K562 (cell line): ENCODE measurements around the gene ITGA3. TPM values are rescaled to one million over a fixed set of nuclear protein-coding genes. Genes with fewer than 3 reads are reported as not detected.

Experiments
- ATAC-seq: fragments of 200-7000 bp; cut with Tn5 transposase; 3 replicates; pipeline ENCODE4 v1.9.1; 2020; ENCODE audit warnings: moderate library complexity
- BruUV-seq: library from RNA; stranded (reverse); fragments of 400-500 nt; replicated peaks from 2 replicates; lab custom pipeline; 2021; lab: Mats Ljungman, UMichigan
- CTCF ChIA-PET: fragments of 300-600 bp; formaldehyde crosslinking; extraction: SDS; loops from one replicate; lab custom pipeline; 2021; ENCODE audit warnings: low intra/inter-chr PET ratio; lab: Yijun Ruan, JAX
- POLR2A ChIA-PET: fragments of 300-600, 350-650 bp; sonication (Branson Sonifier 250); formaldehyde crosslinking; extraction: SDS; loops from one replicate; lab custom pipeline; 2021; ENCODE audit warnings: antibody characterized with exemption, inconsistent platforms; lab: Yijun Ruan, JAX
- DNase-seq, 4 experiments: peaks; one replicate each; pipeline versions ENCODE4 v3.0.0 to v3.0.0-alpha.2; 2011 to 2018; ENCODE audit warnings: low spot score in 3 of 4, mixed read lengths in 3 of 4; ENCODE audit errors: extremely low read depth in 1 of 4
- FAIRE-seq: peaks from 2 replicates; lab custom pipeline; 2011; peaks lifted over from hg19 to GRCh38; lab: Jason Lieb, UNC
- H2AFZ ChIP-seq: 2 replicates; pipeline ENCODE4 v1.6.0; 2011; ENCODE audit warnings: low read depth, low read length, control low read depth, inconsistent platforms
- H3K27ac ChIP-seq: fragments of 200-600 bp; 3 replicates; pipeline ENCODE4 v1.8.0; 2011; ENCODE audit warnings: low read depth, mild to moderate bottlenecking, control low read depth, inconsistent platforms, low read length, moderate library complexity, mixed read lengths; ENCODE audit errors: extremely low read depth
- H3K27me3 ChIP-seq, 2 experiments: fragments of 300-600 bp in 1 of 2; 2 replicates in 1 of 2; 3 replicates in 1 of 2; pipeline versions ENCODE4 v1.6.0 to v1.8.0; 2011; ENCODE audit warnings: inconsistent platforms in 2 of 2, low read length in 2 of 2, mild to moderate bottlenecking in 1 of 2, mixed read lengths in 1 of 2, moderate library complexity in 1 of 2; ENCODE audit not compliant: control insufficient read depth in 2 of 2, insufficient read depth in 2 of 2
- H3K36me3 ChIP-seq: fragments of 300-600 bp; 3 replicates; pipeline ENCODE4 v1.8.0; 2011; ENCODE audit warnings: mild to moderate bottlenecking, low read length, inconsistent platforms; ENCODE audit not compliant: control insufficient read depth, insufficient read depth
- H3K4me1 ChIP-seq, 2 experiments: fragments of 200-600 bp in 1 of 2; replicated peaks in 1 of 2; 2 replicates in 1 of 2; 3 replicates in 1 of 2; pipeline versions ENCODE4 v1.5.1 to v1.8.0; 2011; ENCODE audit warnings: inconsistent platforms in 2 of 2, low read length in 2 of 2, mild to moderate bottlenecking in 1 of 2, mixed read lengths in 1 of 2, moderate library complexity in 1 of 2; ENCODE audit not compliant: control insufficient read depth in 2 of 2, insufficient read depth in 2 of 2
- H3K4me2 ChIP-seq: 2 replicates; pipeline ENCODE4 v1.6.1; 2011; ENCODE audit warnings: low read length, control low read depth, inconsistent platforms, mixed read lengths; ENCODE audit not compliant: insufficient read depth
- H3K4me3 ChIP-seq: fragments of 200-600 bp; sonication (generic), shearing (Covaris generic); 2 replicates; pipeline ENCODE4 v1.5.1; 2016; ENCODE audit warnings: control low read depth, inconsistent platforms
- H3K79me2 ChIP-seq: fragments of 200-600 bp; 3 replicates; pipeline ENCODE4 v1.8.0; 2011; ENCODE audit warnings: low read length, inconsistent platforms; ENCODE audit not compliant: control insufficient read depth, insufficient read depth
- H3K9ac ChIP-seq, 2 experiments: 2 replicates each; pipeline versions ENCODE4 v1.6.0 to v1.6.1; 2011; ENCODE audit warnings: low read depth in 2 of 2, low read length in 2 of 2, control low read depth in 1 of 2, inconsistent platforms in 1 of 2, mild to moderate bottlenecking in 1 of 2, mixed read lengths in 1 of 2; ENCODE audit not compliant: insufficient read depth in 1 of 2
- H3K9me1 ChIP-seq: one replicate; pipeline ENCODE4 v1.6.0; 2011; ENCODE audit warnings: inconsistent platforms, mild to moderate bottlenecking, low read length, moderate library complexity; ENCODE audit not compliant: control insufficient read depth, insufficient read depth
- H3K9me3 ChIP-seq: replicated peaks from 2 replicates; pipeline ENCODE4 v1.5.1; 2011; ENCODE audit warnings: low read depth, low read length, inconsistent platforms; ENCODE audit not compliant: control insufficient read depth, insufficient read depth
- H4K20me1 ChIP-seq: replicated peaks from 2 replicates; pipeline ENCODE4 v1.6.1; 2011; ENCODE audit warnings: low read length, inconsistent platforms, mixed read lengths; ENCODE audit not compliant: control insufficient read depth, insufficient read depth
- BRCA1 ChIP-seq, 2 experiments: fragments of 450-650 bp in 1 of 2; sonication (generic) in 1 of 2; formaldehyde crosslinking in 1 of 2; IDR thresholded peaks; 2 replicates each; pipeline versions ENCODE4 v1.5.0 to v1.6.1; 2017 to 2020; ENCODE audit warnings: mild to moderate bottlenecking in 1 of 2, missing genetic modification reagents in 1 of 2
- CHD4 ChIP-seq: fragments of 200-600 bp; sonication (generic); IDR thresholded peaks from 3 replicates; pipeline ENCODE4 v1.6.1; 2012; ENCODE audit warnings: low read depth, mild to moderate bottlenecking, mixed read lengths, low read length, inconsistent platforms; ENCODE audit not compliant: insufficient read depth, insufficient replicate concordance, poor library complexity, severe bottlenecking
- CREM ChIP-seq: IDR thresholded peaks from 2 replicates; pipeline ENCODE4 v1.6.1; 2014; ENCODE audit warnings: antibody characterized with exemption, low read depth
- GABPB1 ChIP-seq: sonication (generic); formaldehyde crosslinking; IDR thresholded peaks from 2 replicates; pipeline ENCODE4 v1.8.0; 2022; ENCODE audit warnings: mild to moderate bottlenecking, missing genetic modification reagents
- HLTF ChIP-seq: fragments of 450-650 bp; IDR thresholded peaks from 2 replicates; pipeline ENCODE4 v1.6.1; 2016
- MEF2D ChIP-seq: conservative IDR thresholded peaks from 2 replicates; pipeline ENCODE4 v1.6.1; 2016; ENCODE audit warnings: low read depth, missing genetic modification characterization, missing compliant biosample characterization
- MTA3 ChIP-seq: fragments of 450-650 bp; formaldehyde crosslinking; IDR thresholded peaks from 2 replicates; pipeline ENCODE4 v1.6.1; 2017; ENCODE audit warnings: mild to moderate bottlenecking, borderline replicate concordance
- MXD1 ChIP-seq: fragments of 250-450 bp; sonication (Bioruptor Pico); IDR thresholded peaks from 2 replicates; pipeline ENCODE4 v1.8.0; 2021; ENCODE audit warnings: borderline replicate concordance, mild to moderate bottlenecking, moderate library complexity; ENCODE audit not compliant: poor library complexity, severe bottlenecking
- PCBP1 ChIP-seq: fragments of 200-400 bp; formaldehyde crosslinking; IDR thresholded peaks from 2 replicates; pipeline ENCODE4 v1.6.1; 2018; ENCODE audit warnings: mild to moderate bottlenecking, low read depth, low read length; ENCODE audit not compliant: poor library complexity, severe bottlenecking
- SP2 ChIP-seq: IDR thresholded peaks from 2 replicates; pipeline ENCODE4 v1.6.1; 2011; ENCODE audit warnings: mild to moderate bottlenecking, low read depth, low read length, moderate library complexity; ENCODE audit not compliant: poor library complexity, severe bottlenecking; ENCODE audit errors: extremely low read depth
- TAL1 ChIP-seq: fragments of 450-650 bp; IDR thresholded peaks from 2 replicates; pipeline ENCODE4 v1.6.1; 2016; ENCODE audit warnings: mild to moderate bottlenecking
- TEAD1 ChIP-seq, 2 experiments: fragments of 450-650 bp in 1 of 2; sonication (generic) in 1 of 2; formaldehyde crosslinking; IDR thresholded peaks; 2 replicates each; pipeline versions ENCODE4 v1.4.0 to v1.8.0; 2020 to 2022; ENCODE audit warnings: mild to moderate bottlenecking in 2 of 2, missing genetic modification reagents in 1 of 2
- TRIM24 ChIP-seq, 2 experiments: fragments of 450-650 bp; IDR thresholded peaks; 2 replicates each; pipeline ENCODE4 v1.6.1; 2016
- ZNF174 ChIP-seq: fragments of 250-450 bp; sonication (Bioruptor Pico); IDR thresholded peaks from 2 replicates; pipeline ENCODE4 v1.4.0; 2020; ENCODE audit warnings: mild to moderate bottlenecking
- WGBS: fragments of 100-300 bp; shearing (Covaris generic); methylation state at CpG from one replicate; pipeline ENCODE4 v1.1.6; 2016; ENCODE audit warnings: low coverage, mixed read lengths; ENCODE audit not compliant: insufficient coverage; ENCODE audit errors: missing lambda C conversion rate; 5-methylcytosine and 5-hydroxymethylcytosine counted together
- in situ Hi-C: fragments of 300-500 bp; cut with MboI; formaldehyde crosslinking; loops from 4 replicates; pipeline ENCODE4 v1.15.0; 2018; ENCODE audit warnings: inconsistent platforms, mixed read lengths
- intact Hi-C: fragments of 100-400 bp; cut with micrococcal nuclease; formaldehyde crosslinking; loops from 2 replicates; pipeline ENCODE4 v1.14.2; 2022
- polyA plus RNA-seq, 8 experiments: library from polyadenylated mRNA; depleted of rRNA in 4 of 8; stranded (reverse) in 5 of 8; unstranded in 3 of 8; fragments of >200 nt; fragmentation: Nextera tagmentation in 2 of 8; fragmentation: Illumina TruSeq in 1 of 8; extraction: Ambion mirVana in 2 of 8; extraction: Trizol in 1 of 8; gene quantifications; 2 replicates each; pipeline versions ENCODE4 v1.2.1 to v1.2.3, GENCODE V29; 2011 to 2014; ENCODE audit warnings: inconsistent platforms in 1 of 8, missing spikeins in 1 of 8
- total RNA-seq, 7 experiments: library from RNA; depleted of rRNA in 6 of 7; stranded (reverse); fragments of >200 nt in 6 of 7; fragmentation: Illumina TruSeq in 2 of 7; extraction: Trizol in 2 of 7; gene quantifications; 2 replicates each; pipeline versions ENCODE4 v1.2.1 to v1.2.3, GENCODE V29; 2011 to 2021; ENCODE audit warnings: low replicate concordance in 1 of 7

ITGA3 gene
- total and polyA plus RNA-seq, 9 of the 15 experiments (the other 6 are each of a cell fraction or from before 2014, with no cell fraction given): 0.03 to 0.75 (median 0.14) TPM; not detected in 2

- no peak for FAIRE-seq
Measured at GRCh38 chr17:50051606-50052005, 4.3 kb upstream of the ITGA3 start.

GRCh38 chr17:50052241-50052796, 3.6 kb upstream of the ITGA3 start:
- Histone ChIP-seq H2AFZ (no peak overlapping the region), H3K9me1 (no peaks in the 10 kb centered on the region), H3K9ac (no peak overlapping the region), H3K4me3 (no peak overlapping the region), H3K27me3 (peaks cover 15 to 33% of the 10 kb centered on the region in 2 experiments; a peak in 4 of 5 replicates), H4K20me1 (no peaks in the 10 kb centered on the region), H3K4me2 (no peak overlapping the region), H3K27ac (no peak overlapping the region), H3K79me2 (no peaks in the 10 kb centered on the region)
- in situ Hi-C loops: no loop called here
- no peak for FAIRE-seq
- no TSS peak for BruUV-seq
- ChIA-PET CTCF (no interaction called here), POLR2A (interaction anchor here (1.0 to 1.9 kb wide), 2 partner anchors 9 to 15 kb away, joined by 3 to 4 read pairs; no protein-coding TSS in a partner anchor)
- ATAC-seq: no peak
- 35% methylated on average over 6 of the region's 6 CpGs for WGBS
- DNase-seq: no peak
- no peak for TF ChIP-seq TRIM24 (IDR thresholded peaks at IDR 0.05)
- TF ChIP-seq BRCA1 (IDR thresholded peaks at IDR 0.05): no peak
- no peak for TF ChIP-seq BRCA1 (CRISPR knock-in tag; IDR thresholded peaks at IDR 0.05)
- no peak for TF ChIP-seq TEAD1 (CRISPR knock-in tag; IDR thresholded peaks at IDR 0.05)
- TF ChIP-seq TAL1: no peak
- TF ChIP-seq CHD4: no peak
- TF ChIP-seq SP2: no peak
- TF ChIP-seq MXD1 (CRISPR knock-in tag): no peak
- TF ChIP-seq MEF2D (tag): no peak
- no peak for TF ChIP-seq PCBP1
- no peak for TF ChIP-seq CREM
- TF ChIP-seq HLTF: no peak
- TF ChIP-seq MTA3: no peak
- no peak for TF ChIP-seq ZNF174 (CRISPR knock-in tag)
- TF ChIP-seq, all 486 proteins: peak for 0
- intact Hi-C loops: no loop called here
- no peaks in the 10 kb centered on the region for H3K36me3 ChIP-seq
- H3K9me3 ChIP-seq: no peaks in the 10 kb centered on the region
- H3K4me1 ChIP-seq: peaks cover 18 to 19% of the 10 kb centered on the region in 2 experiments

More at GRCh38 chr17:50051606-50052005, 4.3 kb upstream of the ITGA3 start:
- 52% methylated on average over 2 of the region's 2 CpGs for WGBS
- no TSS peak for BruUV-seq
- TF ChIP-seq GABPB1 (0 out of 2 replicates have a peak, but pooled peaks have one; percentile 4), TAL1 (no peak)
- no peak for DNase-seq
- Histone ChIP-seq H3K27ac (no peak overlapping the region), H3K9me1 (no peaks in the 10 kb centered on the region), H3K9me3 (no peaks in the 10 kb centered on the region), H3K79me2 (no peaks in the 10 kb centered on the region), H3K4me3 (no peak overlapping the region), H2AFZ (peak overlapping the region; percentile 29; the same call in 1 of the 2 replicates), H3K27me3 (peaks cover 10 to 26% of the 10 kb centered on the region in 2 experiments; a peak in 4 of 5 replicates), H4K20me1 (no peaks in the 10 kb centered on the region), H3K36me3 (no peaks in the 10 kb centered on the region), H3K9ac (no peak overlapping the region), H3K4me1 (peaks cover 17 to 19% of the 10 kb centered on the region in 2 experiments), H3K4me2 (no peak overlapping the region)
- POLR2A ChIA-PET: interaction anchor here (1.0 kb wide), 1 partner anchor 10 kb away, joined by 4 read pairs; no protein-coding TSS in a partner anchor
- ATAC-seq: no peak
- intact Hi-C loops: no loop called here
- CTCF ChIA-PET: no interaction called here
- in situ Hi-C loops: no loop called here
